Trophoblast cell (in vitro differentiated cells and primary cell): ENCODE results near the gene HK2.

Experiments
- DNase-seq, 2 donors: peaks; one replicate each; pipeline ENCODE4 v3.0.0-alpha.2; 2016
- H2AFZ ChIP-seq: 2 replicates; pipeline ENCODE4 v1.6.1; 2013; ENCODE audit warnings: low read length, moderate library complexity, mild to moderate bottlenecking; ENCODE audit not compliant: insufficient read depth, poor library complexity
- H2AK5ac ChIP-seq: 2 replicates; pipeline ENCODE4 v1.6.1; 2013; ENCODE audit warnings: mild to moderate bottlenecking, low read length
- H2BK120ac ChIP-seq: 2 replicates; pipeline ENCODE4 v1.6.1; 2013; ENCODE audit warnings: low read length, mild to moderate bottlenecking, moderate library complexity; ENCODE audit not compliant: insufficient read depth, poor library complexity
- H2BK12ac ChIP-seq: 2 replicates; pipeline ENCODE4 v1.6.1; 2013; ENCODE audit warnings: mild to moderate bottlenecking, low read length, moderate library complexity
- H2BK5ac ChIP-seq: 2 replicates; pipeline ENCODE4 v1.6.1; 2013; ENCODE audit warnings: low read length, low read depth, moderate library complexity, mild to moderate bottlenecking; ENCODE audit not compliant: poor library complexity
- H3K14ac ChIP-seq: 2 replicates; pipeline ENCODE4 v1.6.1; 2013; ENCODE audit warnings: mild to moderate bottlenecking, low read length
- H3K18ac ChIP-seq: 2 replicates; pipeline ENCODE4 v1.6.1; 2013; ENCODE audit warnings: mild to moderate bottlenecking, low read length
- H3K23ac ChIP-seq: 2 replicates; pipeline ENCODE4 v1.6.1; 2013; ENCODE audit warnings: low read length
- H3K27ac ChIP-seq: 2 replicates; pipeline ENCODE4 v1.5.1; 2013; ENCODE audit warnings: low read depth, mild to moderate bottlenecking, inconsistent platforms, low read length, moderate library complexity
- H3K27me3 ChIP-seq: 2 replicates; pipeline ENCODE4 v1.6.1; 2013; ENCODE audit warnings: inconsistent platforms, mild to moderate bottlenecking, low read length, moderate library complexity; ENCODE audit not compliant: insufficient read depth
- H3K36me3 ChIP-seq, 2 experiments: 1 replicate in 1 of 2; 2 replicates in 1 of 2; pipeline ENCODE4 v1.6.1; 2013; ENCODE audit warnings: low read length in 2 of 2, mild to moderate bottlenecking in 2 of 2, moderate library complexity in 1 of 2; ENCODE audit not compliant: insufficient read depth in 2 of 2, control insufficient read depth in 1 of 2
- H3K4ac ChIP-seq: 2 replicates; pipeline ENCODE4 v1.6.1; 2013; ENCODE audit warnings: low read depth, mild to moderate bottlenecking, low read length, moderate library complexity
- H3K4me1 ChIP-seq, 2 experiments: 1 replicate in 1 of 2; 2 replicates in 1 of 2; pipeline ENCODE4 v1.6.1; 2013; ENCODE audit warnings: low read length in 2 of 2, mild to moderate bottlenecking in 2 of 2, moderate library complexity in 1 of 2; ENCODE audit not compliant: insufficient read depth in 2 of 2, control insufficient read depth in 1 of 2
- H3K4me2 ChIP-seq: 2 replicates; pipeline ENCODE4 v1.6.1; 2013; ENCODE audit warnings: inconsistent platforms, mild to moderate bottlenecking, low read length, moderate library complexity
- H3K4me3 ChIP-seq: 2 replicates; pipeline ENCODE4 v1.5.1; 2013; ENCODE audit warnings: mild to moderate bottlenecking, low read depth, low read length, inconsistent platforms
- H3K79me1 ChIP-seq: one replicate; pipeline ENCODE4 v1.6.1; 2013; ENCODE audit warnings: low read length
- H3K79me2 ChIP-seq: 2 replicates; pipeline ENCODE4 v1.6.1; 2013; ENCODE audit warnings: low read length, mild to moderate bottlenecking; ENCODE audit not compliant: control insufficient read depth, insufficient read depth, poor library complexity
- H3K9ac ChIP-seq: 2 replicates; pipeline ENCODE4 v1.6.1; 2013; ENCODE audit warnings: mild to moderate bottlenecking, low read length
- H3K9me3 ChIP-seq: 2 replicates; pipeline ENCODE4 v1.6.1; 2013; ENCODE audit warnings: low read depth, mild to moderate bottlenecking, control low read depth, inconsistent platforms, low read length; ENCODE audit not compliant: insufficient read depth
- H4K12ac ChIP-seq: 2 replicates; pipeline ENCODE4 v1.6.1; 2013; ENCODE audit warnings: low read depth, mild to moderate bottlenecking, low read length, moderate library complexity
- H4K8ac ChIP-seq: 2 replicates; pipeline ENCODE4 v1.6.1; 2013; ENCODE audit warnings: low read depth, mild to moderate bottlenecking, low read length, moderate library complexity
- H4K91ac ChIP-seq: one replicate; pipeline ENCODE4 v1.6.1; 2013; ENCODE audit warnings: low read depth, mild to moderate bottlenecking, low read length, moderate library complexity
- WGBS: extraction: QIAGEN DNeasy Blood & Tissue Kit; methylation state at CpG from one replicate; pipeline ENCODE4 v1.1.7; 2013; ENCODE audit warnings: missing lambda C conversion rate; ENCODE audit not compliant: insufficient read length, insufficient coverage; ENCODE audit errors: extremely low coverage; 5-methylcytosine and 5-hydroxymethylcytosine counted together

Gene HK2

DNA sequence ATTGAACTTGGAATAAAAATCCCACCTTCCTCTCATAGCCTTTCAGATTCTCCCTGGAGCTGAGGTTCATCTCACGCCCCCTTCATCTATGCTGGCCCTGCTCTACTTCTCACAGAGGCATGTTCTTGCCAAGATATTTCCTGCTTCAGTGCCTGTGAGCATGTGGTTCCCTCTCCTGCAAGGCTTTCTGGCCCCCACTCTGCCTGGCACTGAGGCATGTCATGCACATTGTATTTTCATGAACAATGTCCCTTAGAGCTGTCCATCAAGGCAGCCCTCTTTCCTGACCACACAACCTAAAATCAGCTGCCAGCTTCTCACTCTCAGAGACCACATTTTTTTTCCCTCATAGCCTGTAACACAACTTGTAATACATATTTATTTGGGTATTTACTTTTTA lies 18.0 kb upstream of the HK2 start:
- H4K91ac ChIP-seq = no peak overlapping the region
- WGBS = no CpG with 5 or more reads among the region's 1 CpG
- no peaks in the 10 kb centered on the region for H3K27me3 ChIP-seq
- no peaks in the 10 kb centered on the region for H3K79me2 ChIP-seq
- DNase-seq = no peak
- H2AFZ ChIP-seq = no peak overlapping the region
- no peak overlapping the region for H3K14ac ChIP-seq
- no peak overlapping the region for H4K12ac ChIP-seq
- H3K4me1 ChIP-seq = peaks cover 9 to 10% of the 10 kb centered on the region in 2 experiments
- H3K23ac ChIP-seq = no peak overlapping the region
- H3K79me1 ChIP-seq = no peaks in the 10 kb centered on the region
- H2BK120ac ChIP-seq = no peak overlapping the region
- H3K4me2 ChIP-seq = no peak overlapping the region
- H3K9me3 ChIP-seq = no peaks in the 10 kb centered on the region
- no peak overlapping the region for H3K18ac ChIP-seq
- H2AK5ac ChIP-seq = no peak overlapping the region
- no peak overlapping the region for H3K4me3 ChIP-seq
- no peak overlapping the region for H3K27ac ChIP-seq
- H3K4ac ChIP-seq = no peak overlapping the region
- H2BK12ac ChIP-seq = no peak overlapping the region
- no peak overlapping the region for H4K8ac ChIP-seq
- no peak overlapping the region for H2BK5ac ChIP-seq
- no peak overlapping the region for H3K9ac ChIP-seq
- no peaks in the 10 kb centered on the region for H3K36me3 ChIP-seq

DNA sequence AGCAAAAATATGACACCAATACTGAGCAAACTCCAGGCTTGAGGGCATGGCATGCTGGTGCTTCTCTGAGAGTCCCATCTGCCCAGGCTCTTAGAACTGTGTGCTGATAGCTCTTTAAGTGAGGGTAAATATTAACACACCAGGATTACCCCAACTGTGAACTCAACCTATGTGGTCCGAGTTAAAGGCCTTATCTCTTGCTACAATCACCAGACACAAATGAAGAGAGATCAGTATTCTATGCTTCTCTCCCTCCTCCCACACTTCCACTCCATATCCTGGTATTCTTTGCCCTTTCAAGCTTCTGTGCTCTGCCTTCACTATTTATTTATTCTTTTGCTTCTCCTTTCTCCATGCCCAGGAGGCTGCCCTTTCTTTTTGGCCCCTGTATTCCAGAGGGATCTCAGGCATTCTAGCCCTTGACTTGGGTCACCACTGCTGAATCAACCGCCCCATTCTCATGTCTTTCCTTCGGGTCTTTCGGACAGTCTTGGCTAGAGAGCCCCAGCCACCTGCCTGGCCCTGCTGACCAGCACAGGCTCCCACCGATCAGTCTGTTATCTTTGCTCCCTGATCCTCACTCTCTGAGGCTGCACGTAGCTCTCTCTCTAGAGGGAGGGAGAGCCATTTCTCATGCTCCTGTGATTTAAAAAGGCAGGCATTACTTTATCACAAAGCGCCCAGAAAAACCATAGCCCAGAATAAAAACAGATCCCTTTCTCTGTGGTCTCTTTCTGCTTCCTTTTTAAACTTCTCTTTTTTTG lies 17.2 kb upstream of the HK2 start:
- Histone ChIP-seq H4K91ac (no peak overlapping the region), H4K12ac (no peak overlapping the region), H2AK5ac (no peak overlapping the region), H3K27ac (no peak overlapping the region), H3K27me3 (no peaks in the 10 kb centered on the region), H2BK120ac (no peak overlapping the region), H3K14ac (no peak overlapping the region), H3K79me2 (no peaks in the 10 kb centered on the region), H2AFZ (no peak overlapping the region), H3K4me3 (no peak overlapping the region), H4K8ac (no peak overlapping the region), H3K4ac (no peak overlapping the region), H3K23ac (no peak overlapping the region), H2BK12ac (no peak overlapping the region), H3K4me2 (no peak overlapping the region), H3K18ac (no peak overlapping the region), H3K36me3 (no peaks in the 10 kb centered on the region), H2BK5ac (no peak overlapping the region), H3K79me1 (no peaks in the 10 kb centered on the region), H3K9ac (no peak overlapping the region), H3K9me3 (no peaks in the 10 kb centered on the region), H3K4me1 (peaks cover 9 to 10% of the 10 kb centered on the region in 2 experiments)
- no peak for DNase-seq
- WGBS = no CpG with 5 or more reads among the region's 7 CpGs

DNA sequence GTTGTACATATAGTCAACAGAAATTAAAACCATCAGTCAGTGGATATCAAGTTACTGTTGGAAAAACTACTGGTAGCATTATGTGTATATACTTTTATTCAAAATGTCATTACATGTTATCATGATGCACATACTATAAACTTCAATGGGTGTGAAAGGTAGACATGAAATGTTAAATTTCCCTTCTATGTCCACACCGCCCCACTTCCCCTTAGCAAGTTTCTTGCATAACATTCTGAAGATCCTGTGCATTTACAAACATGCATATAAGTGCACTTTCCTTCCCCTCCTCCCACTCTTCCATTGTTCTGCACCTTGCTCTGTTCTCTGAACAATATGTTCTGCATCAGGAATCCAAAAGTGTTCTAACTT lies 16.6 kb upstream of the HK2 start:
- Histone ChIP-seq H3K9me3 (no peaks in the 10 kb centered on the region), H3K18ac (no peak overlapping the region), H2BK5ac (no peak overlapping the region), H2BK12ac (no peak overlapping the region), H4K12ac (no peak overlapping the region), H2AFZ (no peak overlapping the region), H2BK120ac (no peak overlapping the region), H3K4me1 (peaks cover 9 to 10% of the 10 kb centered on the region in 2 experiments), H3K36me3 (no peaks in the 10 kb centered on the region), H3K4ac (no peak overlapping the region), H3K4me3 (no peak overlapping the region), H3K79me1 (no peaks in the 10 kb centered on the region), H3K9ac (no peak overlapping the region), H3K27ac (no peak overlapping the region), H4K8ac (no peak overlapping the region), H3K14ac (no peak overlapping the region), H2AK5ac (no peak overlapping the region), H3K27me3 (no peaks in the 10 kb centered on the region), H4K91ac (no peak overlapping the region), H3K23ac (no peak overlapping the region), H3K79me2 (no peaks in the 10 kb centered on the region), H3K4me2 (no peak overlapping the region)
- DNase-seq = no peak
- WGBS = no CpG with 5 or more reads among the region's 1 CpG

DNA sequence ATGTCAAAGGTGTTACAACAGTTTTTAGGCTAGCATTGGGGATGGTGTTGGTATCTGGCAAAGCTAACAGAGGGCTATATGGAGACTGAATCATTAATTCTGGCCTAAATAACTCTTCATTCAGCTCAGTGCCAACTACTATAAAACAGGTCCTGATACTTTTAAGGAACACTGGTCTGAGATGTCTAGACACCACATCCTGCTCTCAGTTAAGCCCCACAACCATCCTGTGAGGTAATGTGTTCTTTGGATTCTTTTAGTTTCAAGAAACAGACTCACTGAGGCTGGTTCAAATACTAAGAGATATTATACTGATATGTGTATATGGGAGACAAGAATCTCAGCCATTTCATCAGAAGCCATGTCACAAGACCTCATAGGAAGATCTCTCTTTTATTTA lies 14.2 kb upstream of the HK2 start:
- no peak overlapping the region for H3K4me2 ChIP-seq
- no peak for DNase-seq
- no peak overlapping the region for H4K8ac ChIP-seq
- no peak overlapping the region for H3K27ac ChIP-seq
- no peak overlapping the region for H3K18ac ChIP-seq
- no peak overlapping the region for H4K91ac ChIP-seq
- H4K12ac ChIP-seq = no peak overlapping the region
- no peaks in the 10 kb centered on the region for H3K9me3 ChIP-seq
- no peak overlapping the region for H2AFZ ChIP-seq
- H3K9ac ChIP-seq = no peak overlapping the region
- H3K4ac ChIP-seq = no peak overlapping the region
- H3K4me1 ChIP-seq = peaks cover 4 to 6% of the 10 kb centered on the region in 2 experiments
- no peak overlapping the region for H2BK12ac ChIP-seq
- H3K36me3 ChIP-seq = no peaks in the 10 kb centered on the region
- no peak overlapping the region for H3K23ac ChIP-seq
- no peak overlapping the region for H3K14ac ChIP-seq
- H2AK5ac ChIP-seq = no peak overlapping the region
- H2BK120ac ChIP-seq = no peak overlapping the region
- no peaks in the 10 kb centered on the region for H3K27me3 ChIP-seq
- H2BK5ac ChIP-seq = no peak overlapping the region
- no peaks in the 10 kb centered on the region for H3K79me1 ChIP-seq
- no peaks in the 10 kb centered on the region for H3K79me2 ChIP-seq
- H3K4me3 ChIP-seq = no peak overlapping the region
